ENCODE measurements around the gene IQSEC1. TPM values are rescaled to one million over a fixed set of nuclear protein-coding genes. Genes with fewer than 3 reads are reported as not detected.
A peak's percentile ranks its signal among the peaks of the same experiment; 100 is the strongest.

IQSEC1 gene
- total RNA-seq, 1 experiment from 2014 or later, result 13.0 TPM

- ChIA-PET CTCF (no interaction called here), POLR2A (ENCODE audit: low non-redundant PET) (no interaction called here)
- no TSS peak for BruUV-seq (replicated peaks)
- peak overlapping the region; percentile 65 for H3K27ac ChIP-seq (ENCODE audit: low read depth, low read length, poor library complexity, severe bottlenecking)
- no peaks in the 10 kb centered on the region for H3K9me3 ChIP-seq (ENCODE audit: low read depth, low read length, poor library complexity, severe bottlenecking)
- DNase-seq (ENCODE audit: low spot score), result no peak
- H3K27me3 ChIP-seq (replicated peaks; ENCODE audit: insufficient read depth, low read depth, low read length, poor library complexity), result no peaks in the 10 kb centered on the region
- H3K4me3 ChIP-seq (ENCODE audit: low read depth, low read length, poor library complexity, severe bottlenecking), result no peak overlapping the region
- intact Hi-C loops (cut with micrococcal nuclease; ENCODE audit: unreplicated experiment), result no loop called here
- H3K4me1 ChIP-seq (ENCODE audit: insufficient read depth, low read length, poor library complexity, severe bottlenecking), result no peaks in the 10 kb centered on the region
- no peak for TF ChIP-seq EZH2 (IDR thresholded peaks at IDR 0.05; ENCODE audit: borderline replicate concordance, low read depth, low read length, poor library complexity, severe bottlenecking)
- TF ChIP-seq CTCF (conservative IDR thresholded peaks at IDR 0.05; ENCODE audit: low read depth, low read length), result no peak
- H3K36me3 ChIP-seq (ENCODE audit: insufficient read depth, low read length, poor library complexity, severe bottlenecking), result no peaks in the 10 kb centered on the region
Observed at GRCh38 chr3:12939137-12939536, 134.1 kb downstream of the IQSEC1 start.

- ChIA-PET CTCF (no interaction called here), POLR2A (ENCODE audit: low non-redundant PET) (no interaction called here)
- no TSS peak for BruUV-seq (replicated peaks)
- Histone ChIP-seq H3K27ac (ENCODE audit: low read depth, low read length, poor library complexity, severe bottlenecking) (peak overlapping the region; percentile 65), H3K36me3 (ENCODE audit: insufficient read depth, low read length, poor library complexity, severe bottlenecking) (no peaks in the 10 kb centered on the region), H3K4me3 (ENCODE audit: low read depth, low read length, poor library complexity, severe bottlenecking) (no peak overlapping the region), H3K4me1 (ENCODE audit: insufficient read depth, low read length, poor library complexity, severe bottlenecking) (no peaks in the 10 kb centered on the region), H3K27me3 (replicated peaks; ENCODE audit: insufficient read depth, low read depth, low read length, poor library complexity) (no peaks in the 10 kb centered on the region), H3K9me3 (ENCODE audit: low read depth, low read length, poor library complexity, severe bottlenecking) (no peaks in the 10 kb centered on the region)
- DNase-seq (ENCODE audit: low spot score), result no peak
- intact Hi-C loops (cut with micrococcal nuclease; ENCODE audit: unreplicated experiment), result no loop called here
- no peak for TF ChIP-seq CTCF (conservative IDR thresholded peaks at IDR 0.05; ENCODE audit: low read depth, low read length)
- no peak for TF ChIP-seq EZH2 (IDR thresholded peaks at IDR 0.05; ENCODE audit: borderline replicate concordance, low read depth, low read length, poor library complexity, severe bottlenecking)
Observed at GRCh38 chr3:12938258-12938711, 134.9 kb downstream of the IQSEC1 start.

- Histone ChIP-seq H3K27ac (ENCODE audit: low read depth, low read length, poor library complexity, severe bottlenecking) (no peak overlapping the region), H3K4me3 (ENCODE audit: low read depth, low read length, poor library complexity, severe bottlenecking) (no peak overlapping the region), H3K36me3 (ENCODE audit: insufficient read depth, low read length, poor library complexity, severe bottlenecking) (no peaks in the 10 kb centered on the region), H3K27me3 (replicated peaks; ENCODE audit: insufficient read depth, low read depth, low read length, poor library complexity) (no peaks in the 10 kb centered on the region), H3K9me3 (ENCODE audit: low read depth, low read length, poor library complexity, severe bottlenecking) (no peaks in the 10 kb centered on the region), H3K4me1 (ENCODE audit: insufficient read depth, low read length, poor library complexity, severe bottlenecking) (no peaks in the 10 kb centered on the region)
- POLR2A ChIA-PET (ENCODE audit: low non-redundant PET), result no interaction called here
- no peak for DNase-seq (ENCODE audit: low spot score)
- CTCF ChIA-PET, result no interaction called here
- TF ChIP-seq EZH2 (IDR thresholded peaks at IDR 0.05; ENCODE audit: borderline replicate concordance, low read depth, low read length, poor library complexity, severe bottlenecking), result no peak
- intact Hi-C loops (cut with micrococcal nuclease; ENCODE audit: unreplicated experiment), result no loop called here
- BruUV-seq (replicated peaks), result no TSS peak
Observed at GRCh38 chr3:12935861-12936830, 137.1 kb downstream of the IQSEC1 start.

Measured in A673 (cell line).